Activated T-cell treated with anti-CD3 and anti-CD28 coated beads, Interleukin-2, amount 50 U/mL, for 24 hours (primary cell): Measurements from ENCODE around the gene ZBTB38.

Experiments used
- DNase-seq: peaks from one replicate; pipeline ENCODE4 v3.0.0-alpha.2; 2020
- H3K27ac Mint-ChIP-seq: 2 replicates; pipeline ENCODE4 v1.8.0; 2020; ENCODE audit warnings: mild to moderate bottlenecking, mixed read lengths
- H3K27me3 Mint-ChIP-seq: 2 replicates; pipeline ENCODE4 v1.8.0; 2020; ENCODE audit warnings: mixed read lengths
- H3K36me3 Mint-ChIP-seq: 2 replicates; pipeline ENCODE4 v1.8.0; 2020; ENCODE audit warnings: low read depth, mixed read lengths
- H3K4me1 Mint-ChIP-seq: 2 replicates; pipeline ENCODE4 v1.8.0; 2020; ENCODE audit warnings: low read depth, mixed read lengths
- H3K4me3 Mint-ChIP-seq: 2 replicates; pipeline ENCODE4 v1.8.0; 2020; ENCODE audit warnings: mild to moderate bottlenecking, moderate library complexity, mixed read lengths
- H3K9me3 Mint-ChIP-seq: 2 replicates; pipeline ENCODE4 v1.8.0; 2020; ENCODE audit warnings: mixed read lengths

The ZBTB38 gene

GRCh38 chr3:141408596-141408995, 40.3 kb downstream of the ZBTB38 start:
- DNase-seq, result no peak

DNA sequence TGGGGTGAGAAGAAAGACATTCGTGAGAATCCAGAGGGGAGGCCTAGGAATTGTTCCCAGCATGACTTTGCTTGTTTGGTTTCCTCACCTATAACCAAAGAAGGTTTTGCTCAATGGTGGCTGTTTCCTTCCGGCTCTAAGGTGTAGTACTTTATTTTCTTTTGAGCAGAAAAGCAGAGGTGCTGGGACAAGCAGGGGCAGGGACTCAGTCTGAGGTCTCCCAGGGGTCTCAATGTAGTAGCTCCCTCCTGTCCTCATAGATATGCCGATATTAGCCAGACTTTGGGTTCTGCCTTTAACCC, 41.6 kb downstream of the ZBTB38 start:
- Mint-ChIP-seq H3K27ac (peak overlapping the region; percentile 88), H3K27me3 (no peaks in the 10 kb centered on the region), H3K4me3 (no peak overlapping the region), H3K4me1 (peaks cover 92% of the 10 kb centered on the region), H3K9me3 (no peaks in the 10 kb centered on the region), H3K36me3 (peaks cover 61% of the 10 kb centered on the region)
- no peak for DNase-seq

More at GRCh38 chr3:141408596-141408995, 40.3 kb downstream of the ZBTB38 start:
- Mint-ChIP-seq H3K9me3 (no peaks in the 10 kb centered on the region), H3K27me3 (no peaks in the 10 kb centered on the region), H3K36me3 (peaks cover 64% of the 10 kb centered on the region), H3K4me1 (peaks cover 91% of the 10 kb centered on the region), H3K4me3 (no peak overlapping the region), H3K27ac (peak overlapping the region; percentile 85)

- DNase-seq, result no peak
- Mint-ChIP-seq H3K36me3 (peaks cover 62% of the 10 kb centered on the region), H3K4me1 (peaks cover 93% of the 10 kb centered on the region)
These were observed 42.1 kb downstream of the ZBTB38 start for GRCh38 chr3:141410408-141410807.

DNA sequence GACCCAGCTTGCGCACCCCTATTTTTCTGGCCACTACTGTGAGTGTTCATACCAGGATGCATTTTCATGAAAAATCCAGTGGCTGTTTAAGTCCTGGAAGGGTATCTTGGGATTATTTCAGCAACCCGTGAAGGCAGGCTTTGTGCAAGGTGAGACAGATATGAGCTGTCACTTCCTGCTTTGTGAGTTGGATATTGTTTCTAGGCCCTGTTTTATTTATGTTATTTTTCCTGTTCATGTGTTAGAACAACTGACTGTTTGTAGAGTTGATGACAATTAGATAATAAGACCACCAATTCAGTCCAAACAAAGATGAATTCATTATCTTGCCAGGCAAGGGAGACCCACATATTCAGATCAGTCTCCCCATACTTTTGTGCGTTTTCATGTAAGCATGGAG, 42.5 kb downstream of the ZBTB38 start:
- peaks cover 93% of the 10 kb centered on the region for H3K4me1 Mint-ChIP-seq

More at GRCh38 chr3:141410408-141410807, 42.1 kb downstream of the ZBTB38 start:
- Mint-ChIP-seq H3K27me3 (no peaks in the 10 kb centered on the region), H3K27ac (peak overlapping the region; percentile 88), H3K4me3 (no peak overlapping the region), H3K9me3 (no peaks in the 10 kb centered on the region)

GRCh38 chr3:141411251-141411771, 43.0 kb downstream of the ZBTB38 start:
- peaks cover 60% of the 10 kb centered on the region for H3K36me3 Mint-ChIP-seq
- peak overlapping the region; percentile 99 for H3K27ac Mint-ChIP-seq
- peak overlapping the region; percentile 80 for H3K4me3 Mint-ChIP-seq
- H3K4me1 Mint-ChIP-seq, result peaks cover 93% of the 10 kb centered on the region
- H3K27me3 Mint-ChIP-seq, result no peaks in the 10 kb centered on the region
- H3K9me3 Mint-ChIP-seq, result no peaks in the 10 kb centered on the region
- DNase-seq, result peak; percentile 50

More for the DNA sequence above, 42.5 kb downstream of the ZBTB38 start:
- no peaks in the 10 kb centered on the region for H3K9me3 Mint-ChIP-seq
- DNase-seq, result no peak
- peak overlapping the region; percentile 80 for H3K4me3 Mint-ChIP-seq
- no peaks in the 10 kb centered on the region for H3K27me3 Mint-ChIP-seq
- H3K27ac Mint-ChIP-seq, result peak overlapping the region; percentile 99
- peaks cover 62% of the 10 kb centered on the region for H3K36me3 Mint-ChIP-seq

DNA sequence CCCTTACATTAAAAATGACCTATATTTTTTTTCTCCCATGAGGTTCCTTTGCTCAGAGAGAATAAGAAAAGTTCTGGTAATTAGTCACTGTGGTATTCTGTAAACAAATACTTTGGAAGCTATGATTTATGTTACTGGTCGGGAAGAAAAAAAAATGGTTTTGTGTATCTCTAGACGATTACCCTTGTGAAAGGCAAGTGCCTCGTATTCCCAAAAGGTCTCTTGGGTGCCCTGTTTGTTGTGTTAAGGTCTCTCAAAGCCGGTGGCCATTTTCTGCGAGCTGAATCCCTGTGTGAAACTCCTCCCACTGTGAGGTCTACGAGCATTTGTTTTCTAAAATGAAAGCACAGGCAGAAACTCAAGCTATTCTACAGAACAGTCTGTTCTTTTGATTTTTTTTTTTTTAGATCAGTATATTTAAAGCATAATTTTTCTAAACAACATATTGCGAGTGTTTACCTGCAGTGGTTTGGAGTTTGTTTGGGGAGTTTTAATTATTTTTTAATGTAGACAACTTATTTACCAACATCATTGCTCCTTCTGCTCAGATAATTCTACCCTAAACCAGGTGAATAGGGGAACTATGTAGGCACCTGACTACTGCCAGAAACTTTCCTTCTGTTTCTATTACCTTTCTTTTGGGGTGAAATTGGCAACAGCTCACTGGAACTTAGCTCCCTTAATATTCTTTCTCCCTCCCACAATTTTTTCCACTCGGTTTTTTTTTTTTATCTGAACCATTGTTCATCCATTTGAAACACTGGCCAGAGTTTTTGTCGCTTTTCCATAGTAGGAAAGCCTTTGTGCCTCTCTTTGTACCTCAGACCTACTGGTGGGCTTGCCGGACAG, 44.0 kb downstream of the ZBTB38 start:
- H3K27me3 Mint-ChIP-seq, result no peaks in the 10 kb centered on the region
- no peaks in the 10 kb centered on the region for H3K9me3 Mint-ChIP-seq
- peaks cover 91% of the 10 kb centered on the region for H3K4me1 Mint-ChIP-seq
- peaks cover 56% of the 10 kb centered on the region for H3K36me3 Mint-ChIP-seq
- peak; percentile 46 for DNase-seq
- H3K4me3 Mint-ChIP-seq, result peak overlapping the region; percentile 80
- peak overlapping the region; percentile 99 for H3K27ac Mint-ChIP-seq

DNA sequence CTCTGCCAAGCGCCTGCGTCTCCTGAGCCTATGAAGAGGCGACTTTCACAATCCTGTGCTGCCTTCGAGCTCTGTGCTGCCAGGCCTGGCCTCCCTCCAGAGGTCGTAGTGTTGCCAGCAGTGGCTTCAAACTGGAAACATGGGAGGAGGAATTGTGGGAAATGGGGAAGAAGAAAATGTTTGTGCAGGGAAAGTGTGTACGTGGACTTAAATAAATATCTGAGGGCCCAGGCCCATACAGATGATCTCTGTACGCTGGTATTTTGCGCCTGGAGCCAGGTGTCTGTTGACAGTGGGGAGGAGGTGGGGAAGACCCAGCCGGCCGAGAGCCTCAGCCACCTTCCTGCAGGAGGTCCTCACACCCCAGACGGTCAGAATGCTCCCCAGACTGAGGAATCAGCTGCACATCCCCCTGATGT, 44.6 kb downstream of the ZBTB38 start:
- no peaks in the 10 kb centered on the region for H3K27me3 Mint-ChIP-seq
- H3K4me1 Mint-ChIP-seq, result peaks cover 89% of the 10 kb centered on the region
- H3K27ac Mint-ChIP-seq, result peak overlapping the region; percentile 99
- no peaks in the 10 kb centered on the region for H3K9me3 Mint-ChIP-seq
- H3K36me3 Mint-ChIP-seq, result peaks cover 54% of the 10 kb centered on the region
- DNase-seq, result no peak
- H3K4me3 Mint-ChIP-seq, result peak overlapping the region; percentile 80

DNA sequence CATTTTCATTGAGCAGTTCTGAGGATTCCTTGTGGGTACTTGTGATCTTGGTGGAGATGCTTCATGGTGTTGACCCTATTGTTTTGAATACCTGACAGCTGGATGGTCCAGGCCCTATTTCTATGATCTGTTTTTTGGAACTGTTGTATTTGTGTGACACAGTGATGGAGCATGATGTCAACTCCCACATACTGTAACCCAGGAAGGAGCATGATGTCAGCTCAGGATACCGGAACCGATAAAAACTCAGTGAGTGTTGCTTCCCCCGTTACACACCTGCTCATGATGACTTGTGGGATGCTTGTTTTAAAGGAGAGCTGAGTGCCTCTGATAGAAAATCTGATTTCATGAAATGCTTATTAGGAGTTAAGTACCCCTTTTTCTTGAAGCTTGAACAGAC, 45.1 kb downstream of the ZBTB38 start:
- Mint-ChIP-seq H3K9me3 (no peaks in the 10 kb centered on the region), H3K27ac (peak overlapping the region; percentile 99), H3K27me3 (no peaks in the 10 kb centered on the region), H3K36me3 (peaks cover 54% of the 10 kb centered on the region), H3K4me3 (peak overlapping the region; percentile 80), H3K4me1 (peaks cover 88% of the 10 kb centered on the region)
- DNase-seq, result no peak

- DNase-seq, result peak; percentile 56
- Mint-ChIP-seq H3K4me1 (peaks cover 88% of the 10 kb centered on the region), H3K27me3 (no peaks in the 10 kb centered on the region), H3K36me3 (peaks cover 55% of the 10 kb centered on the region), H3K27ac (peak overlapping the region; percentile 99), H3K4me3 (peak overlapping the region; percentile 80), H3K9me3 (peaks cover 2% of the 10 kb centered on the region)
These were observed 45.7 kb downstream of the ZBTB38 start for GRCh38 chr3:141413801-141414689.

- no peak for DNase-seq
- H3K4me1 Mint-ChIP-seq, result peaks cover 85% of the 10 kb centered on the region
- peak overlapping the region; percentile 19 for H3K4me3 Mint-ChIP-seq
- peaks cover 54% of the 10 kb centered on the region for H3K36me3 Mint-ChIP-seq
- peak overlapping the region; percentile 99 for H3K27ac Mint-ChIP-seq
- peaks cover 2% of the 10 kb centered on the region for H3K9me3 Mint-ChIP-seq
- no peaks in the 10 kb centered on the region for H3K27me3 Mint-ChIP-seq
These were observed 46.6 kb downstream of the ZBTB38 start for GRCh38 chr3:141414800-141415462.

- Mint-ChIP-seq H3K36me3 (peaks cover 57% of the 10 kb centered on the region), H3K27ac (no peak overlapping the region), H3K27me3 (no peaks in the 10 kb centered on the region), H3K4me3 (no peak overlapping the region), H3K4me1 (peaks cover 81% of the 10 kb centered on the region), H3K9me3 (peaks cover 2% of the 10 kb centered on the region)
- no peak for DNase-seq
These were observed 47.6 kb downstream of the ZBTB38 start for GRCh38 chr3:141415953-141416352.
